HEK293T (cell line): ENCODE measurements around the gene TUFM.

Source experiments
- BHLHE40 ChIP-seq: fragments of 450-650 bp; IDR thresholded peaks from 2 replicates; pipeline ENCODE4 v1.6.1; 2016; ENCODE audit warnings: mild to moderate bottlenecking, moderate library complexity, borderline replicate concordance
- FOXA1 ChIP-seq: fragments of 450-650 bp; IDR thresholded peaks from 2 replicates; pipeline ENCODE4 v1.6.1; 2016; ENCODE audit warnings: mild to moderate bottlenecking
- FOXM1 ChIP-seq: fragments of 450-650 bp; IDR thresholded peaks from 2 replicates; pipeline ENCODE4 v1.6.1; 2017; ENCODE audit warnings: mild to moderate bottlenecking, borderline replicate concordance
- LEF1 ChIP-seq: fragments of 450-650 bp; IDR thresholded peaks from 2 replicates; pipeline ENCODE4 v1.6.1; 2017; ENCODE audit warnings: mild to moderate bottlenecking, borderline replicate concordance
- ZNF384 ChIP-seq: fragments of 450-650 bp; IDR thresholded peaks from 2 replicates; pipeline ENCODE4 v1.6.1; 2016

DNA sequence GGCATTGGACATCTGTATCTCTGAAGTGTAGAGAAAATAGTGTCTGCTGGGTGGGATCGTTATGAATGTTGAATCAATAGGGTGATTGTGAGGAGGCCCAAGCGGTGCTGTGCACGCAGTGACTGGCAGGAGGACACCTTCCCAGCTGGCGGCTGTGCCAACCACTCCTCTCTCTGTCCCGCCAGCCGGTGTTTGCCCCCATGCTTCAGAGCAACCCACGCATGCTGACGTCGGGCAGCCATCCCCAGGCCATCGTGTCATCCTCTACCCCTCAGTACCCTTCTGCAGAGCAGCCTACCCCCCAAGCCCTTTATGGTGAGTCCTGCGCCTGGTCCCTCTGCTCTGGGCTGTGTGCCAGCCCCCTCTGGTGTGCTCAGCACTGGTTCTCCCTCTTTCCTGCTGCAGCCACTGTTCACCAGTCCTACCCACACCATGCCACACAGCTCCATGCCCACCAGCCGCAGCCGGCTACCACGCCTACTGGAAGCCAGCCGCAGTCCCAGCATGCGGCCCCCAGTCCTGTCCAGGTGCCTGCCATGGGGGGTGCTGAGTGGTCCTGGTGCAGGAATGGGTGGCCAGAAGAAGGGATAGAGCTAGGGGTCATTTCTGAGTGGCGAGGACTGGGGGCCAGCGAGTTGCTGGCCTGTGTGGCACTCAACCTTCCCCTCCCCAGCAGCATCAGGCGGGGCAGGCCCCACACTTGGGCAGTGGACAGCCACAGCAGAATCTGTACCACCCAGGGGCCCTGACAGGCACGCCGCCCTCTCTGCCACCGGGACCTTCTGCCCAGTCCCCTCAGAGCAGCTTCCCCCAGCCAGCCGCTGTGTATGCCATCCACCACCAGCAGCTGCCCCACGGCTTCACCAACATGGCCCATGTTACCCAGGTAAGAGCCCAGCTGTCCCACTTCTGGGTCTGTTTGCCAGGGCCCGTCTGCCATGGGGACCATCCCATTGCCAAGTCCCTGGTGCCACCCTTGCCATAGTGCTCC lies 11.0 kb downstream of the TUFM start:
- TF ChIP-seq ZNF384 (no peak), BHLHE40 (no peak), LEF1 (no peak), FOXA1 (no peak), FOXM1 (no peak)
